ENCODE data around the gene NDUFB11. TPM values are rescaled to one million over a fixed set of nuclear protein-coding genes. Genes with fewer than 3 reads are reported as not detected.

The NDUFB11 gene
- total RNA-seq, 1 experiment from 2014 or later: 78.9 TPM

DNA sequence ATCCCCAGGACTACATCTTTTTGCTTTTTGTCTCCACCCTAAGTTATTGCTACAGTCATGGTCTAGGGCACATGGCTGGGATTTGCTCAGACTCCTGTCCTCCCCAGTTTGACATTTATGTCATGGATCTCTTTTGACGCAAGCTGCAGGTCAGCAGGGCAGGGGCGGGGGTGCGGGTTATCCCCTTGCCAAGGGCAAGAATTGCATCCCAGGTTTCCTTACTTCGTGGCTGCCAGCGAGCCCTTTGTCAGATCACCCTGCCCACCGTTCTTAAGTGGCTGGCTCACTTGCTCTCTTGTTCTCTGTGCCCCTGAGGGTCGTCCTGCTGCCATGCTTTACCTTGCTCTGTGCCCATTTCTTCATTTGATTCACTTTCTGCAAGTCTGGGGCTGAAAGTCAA, 28.0 kb upstream of the NDUFB11 start:
- POLR2A ChIA-PET: no interaction called here
- no peaks in the 10 kb centered on the region for H3K9me3 ChIP-seq (ENCODE audit: control insufficient read depth in 1 of 2, insufficient read depth in 1 of 2, low read depth in 1 of 2, low read length in 2 of 2)

More for the DNA sequence above, 28.0 kb upstream of the NDUFB11 start:
- no peak overlapping the region for H3K9ac ChIP-seq (ENCODE audit: low read length)
- intact Hi-C loops (cut with micrococcal nuclease): no loop called here
- TF ChIP-seq CEBPB (IDR thresholded peaks at IDR 0.05; ENCODE audit: low read depth) (no peak), EZH2 (IDR thresholded peaks at IDR 0.05) (no peak), YY1 (IDR thresholded peaks at IDR 0.05; ENCODE audit: extremely low read depth, insufficient replicate concordance, low read depth, low read length) (no peak), ATF3 (IDR thresholded peaks at IDR 0.05) (no peak), SIN3A (IDR thresholded peaks at IDR 0.05; ENCODE audit: low read depth) (no peak), SRF (IDR thresholded peaks at IDR 0.05; ENCODE audit: low read depth) (no peak), SP1 (IDR thresholded peaks at IDR 0.05; ENCODE audit: low read depth) (no peak), JUND (IDR thresholded peaks at IDR 0.05) (no peak), EGR1 (IDR thresholded peaks at IDR 0.05; ENCODE audit: low read depth) (no peak), RAD21 (IDR thresholded peaks at IDR 0.05; ENCODE audit: low read depth) (no peak), FOSL1 (IDR thresholded peaks at IDR 0.05; ENCODE audit: low read depth) (no peak), ZNF274 (IDR thresholded peaks at IDR 0.05; ENCODE audit: low read depth, low read length) (no peak), ELF1 (IDR thresholded peaks at IDR 0.05; ENCODE audit: borderline replicate concordance, low read depth) (no peak), EZH2phosphoT487 (IDR thresholded peaks at IDR 0.05; ENCODE audit: borderline replicate concordance) (no peak), ZFX (IDR thresholded peaks at IDR 0.05) (no peak), POLR2A (IDR thresholded peaks at IDR 0.05; ENCODE audit: borderline replicate concordance, extremely low read depth, insufficient read depth, insufficient read length) (no peak)
- TF ChIP-seq, protein P1, sequence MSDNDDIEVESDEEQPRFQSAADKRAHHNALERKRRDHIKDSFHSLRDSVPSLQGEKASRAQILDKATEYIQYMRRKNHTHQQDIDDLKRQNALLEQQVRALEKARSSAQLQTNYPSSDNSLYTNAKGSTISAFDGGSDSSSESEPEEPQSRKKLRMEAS (IDR thresholded peaks at IDR 0.05): no peak
- TF ChIP-seq, protein P2, sequence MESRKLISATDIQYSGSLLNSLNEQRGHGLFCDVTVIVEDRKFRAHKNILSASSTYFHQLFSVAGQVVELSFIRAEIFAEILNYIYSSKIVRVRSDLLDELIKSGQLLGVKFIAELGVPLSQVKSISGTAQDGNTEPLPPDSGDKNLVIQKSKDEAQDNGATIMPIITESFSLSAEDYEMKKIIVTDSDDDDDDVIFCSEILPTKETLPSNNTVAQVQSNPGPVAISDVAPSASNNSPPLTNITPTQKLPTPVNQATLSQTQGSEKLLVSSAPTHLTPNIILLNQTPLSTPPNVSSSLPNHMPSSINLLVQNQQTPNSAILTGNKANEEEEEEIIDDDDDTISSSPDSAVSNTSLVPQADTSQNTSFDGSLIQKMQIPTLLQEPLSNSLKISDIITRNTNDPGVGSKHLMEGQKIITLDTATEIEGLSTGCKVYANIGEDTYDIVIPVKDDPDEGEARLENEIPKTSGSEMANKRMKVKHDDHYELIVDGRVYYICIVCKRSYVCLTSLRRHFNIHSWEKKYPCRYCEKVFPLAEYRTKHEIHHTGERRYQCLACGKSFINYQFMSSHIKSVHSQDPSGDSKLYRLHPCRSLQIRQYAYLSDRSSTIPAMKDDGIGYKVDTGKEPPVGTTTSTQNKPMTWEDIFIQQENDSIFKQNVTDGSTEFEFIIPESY (IDR thresholded peaks at IDR 0.05; ENCODE audit: extremely low read depth, insufficient replicate concordance, low read length): no peak
- TF ChIP-seq, protein P3, sequence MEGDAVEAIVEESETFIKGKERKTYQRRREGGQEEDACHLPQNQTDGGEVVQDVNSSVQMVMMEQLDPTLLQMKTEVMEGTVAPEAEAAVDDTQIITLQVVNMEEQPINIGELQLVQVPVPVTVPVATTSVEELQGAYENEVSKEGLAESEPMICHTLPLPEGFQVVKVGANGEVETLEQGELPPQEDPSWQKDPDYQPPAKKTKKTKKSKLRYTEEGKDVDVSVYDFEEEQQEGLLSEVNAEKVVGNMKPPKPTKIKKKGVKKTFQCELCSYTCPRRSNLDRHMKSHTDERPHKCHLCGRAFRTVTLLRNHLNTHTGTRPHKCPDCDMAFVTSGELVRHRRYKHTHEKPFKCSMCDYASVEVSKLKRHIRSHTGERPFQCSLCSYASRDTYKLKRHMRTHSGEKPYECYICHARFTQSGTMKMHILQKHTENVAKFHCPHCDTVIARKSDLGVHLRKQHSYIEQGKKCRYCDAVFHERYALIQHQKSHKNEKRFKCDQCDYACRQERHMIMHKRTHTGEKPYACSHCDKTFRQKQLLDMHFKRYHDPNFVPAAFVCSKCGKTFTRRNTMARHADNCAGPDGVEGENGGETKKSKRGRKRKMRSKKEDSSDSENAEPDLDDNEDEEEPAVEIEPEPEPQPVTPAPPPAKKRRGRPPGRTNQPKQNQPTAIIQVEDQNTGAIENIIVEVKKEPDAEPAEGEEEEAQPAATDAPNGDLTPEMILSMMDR (IDR thresholded peaks at IDR 0.05 in 2 of 3, conservative IDR thresholded peaks at IDR 0.05 in 1 of 3; ENCODE audit: borderline replicate concordance in 1 of 3, insufficient read depth in 1 of 3, low read depth in 2 of 3, low read length in 2 of 3): no peak
- H3K4me2 ChIP-seq (ENCODE audit: low read length): no peak overlapping the region
- DNase-seq (ENCODE audit: low read depth, low spot score): no peak
- BruUV-seq (replicated peaks): no TSS peak
- H3K27ac ChIP-seq (ENCODE audit: low read depth, low read length): no peak overlapping the region
- no peak for ATAC-seq
- H3K27me3 ChIP-seq (ENCODE audit: insufficient read depth, low read length): no peaks in the 10 kb centered on the region
- H4K20me1 ChIP-seq (ENCODE audit: insufficient read depth): no peaks in the 10 kb centered on the region
- H2AFZ ChIP-seq (ENCODE audit: low read depth, low read length, poor library complexity, severe bottlenecking): no peak overlapping the region
- no peaks in the 10 kb centered on the region for H3K9me2 ChIP-seq (ENCODE audit: insufficient read depth)
- no peaks in the 10 kb centered on the region for H3K4me1 ChIP-seq (ENCODE audit: control insufficient read depth in 1 of 2, insufficient read depth in 2 of 2, low read length in 2 of 2)
- H3K4me3 ChIP-seq (replicated peaks in 1 of 2; ENCODE audit: low read depth in 1 of 2, low read length in 2 of 2): no peak overlapping the region
- no peaks in the 10 kb centered on the region for H3K36me3 ChIP-seq (ENCODE audit: control insufficient read depth in 1 of 2, insufficient read depth in 2 of 2, low read length in 2 of 2)
- ChIA-PET RAD21 (ENCODE audit: low non-redundant PET in 1 of 2, low total read pairs in 2 of 2, uncharacterized antibody in 2 of 2, unreplicated experiment in 2 of 2) (no interaction called here), CTCF (no interaction called here)
- peaks cover 14% of the 10 kb centered on the region for H3K79me2 ChIP-seq (ENCODE audit: insufficient read depth, low read length)
